Naive thymus-derived CD4-positive, alpha-beta T cell (primary cell): Measurements from ENCODE around the gene GNAO1. TPM values are rescaled to one million over a fixed set of nuclear protein-coding genes. Genes with fewer than 3 reads are reported as not detected.

Source experiments
- ATAC-seq: fragments of 150-1000 bp; cut with Tn5 transposase; 2 replicates; pipeline ENCODE4 v1.10.0; 2021; ENCODE audit warnings: mild to moderate bottlenecking, moderate library complexity
- CTCF ChIA-PET: fragments of 350-600 bp; sonication (Branson Sonifier 250); formaldehyde crosslinking; loops from one replicate; lab custom pipeline; 2021; ENCODE audit warnings: antibody characterized with exemption; lab: Charles Lee
- POLR2A ChIA-PET: fragments of 350-600 bp; sonication (Branson Sonifier 250); formaldehyde crosslinking; loops from one replicate; lab custom pipeline; 2021; ENCODE audit warnings: antibody characterized with exemption, inconsistent platforms; lab: Charles Lee
- DNase-seq, 9 donors: peaks; one replicate each; pipeline versions ENCODE4 v3.0.0 to v3.0.0-alpha.2; 2020 to 2022; ENCODE audit warnings: mixed read lengths in 1 of 9
- H3K27ac ChIP-seq: one replicate; pipeline ENCODE4 v1.7.0; 2013; ENCODE audit warnings: mild to moderate bottlenecking, low read depth, low read length, moderate library complexity
- H3K27me3 ChIP-seq, 2 donors: one replicate each; pipeline ENCODE4 v1.7.0; 2013; ENCODE audit warnings: low read length in 2 of 2, mild to moderate bottlenecking in 2 of 2, moderate library complexity in 2 of 2; ENCODE audit not compliant: control insufficient read depth in 2 of 2, insufficient read depth in 2 of 2
- H3K36me3 ChIP-seq, 3 experiments: 1 replicate in 2 of 3; 2 replicates in 1 of 3; pipeline ENCODE4 v1.7.0; 2013; ENCODE audit warnings: low read length in 3 of 3, mild to moderate bottlenecking in 3 of 3, moderate library complexity in 1 of 3; ENCODE audit not compliant: insufficient read depth in 3 of 3, control insufficient read depth in 2 of 3
- H3K4me1 ChIP-seq, 2 donors: one replicate each; pipeline ENCODE4 v1.7.0; 2013; ENCODE audit warnings: low read length in 2 of 2, mild to moderate bottlenecking in 2 of 2, moderate library complexity in 1 of 2; ENCODE audit not compliant: control insufficient read depth in 2 of 2, insufficient read depth in 2 of 2
- H3K4me3 ChIP-seq: 2 replicates; pipeline ENCODE4 v1.7.0; 2013; ENCODE audit warnings: mild to moderate bottlenecking, low read length
- H3K9me3 ChIP-seq, 3 experiments: 1 replicate in 2 of 3; 2 replicates in 1 of 3; pipeline ENCODE4 v1.7.0; 2013; ENCODE audit warnings: low read length in 3 of 3; ENCODE audit not compliant: control insufficient read depth in 2 of 3
- H3K27ac Mint-ChIP-seq, 9 donors: one replicate each; pipeline ENCODE4 v1.8.0; 2020 to 2022; ENCODE audit warnings: mixed read lengths in 9 of 9, mild to moderate bottlenecking in 8 of 9, moderate library complexity in 5 of 9, inconsistent platforms in 2 of 9
- H3K27me3 Mint-ChIP-seq, 5 donors: one replicate each; pipeline ENCODE4 v1.8.0; 2021 to 2022; ENCODE audit warnings: mixed read lengths in 5 of 5, mild to moderate bottlenecking in 1 of 5
- H3K36me3 Mint-ChIP-seq, 5 donors: one replicate each; pipeline ENCODE4 v1.8.0; 2020 to 2022; ENCODE audit warnings: mixed read lengths in 5 of 5, mild to moderate bottlenecking in 3 of 5, inconsistent platforms in 1 of 5
- H3K4me1 Mint-ChIP-seq, 7 donors: one replicate each; pipeline ENCODE4 v1.8.0; 2020 to 2022; ENCODE audit warnings: mixed read lengths in 7 of 7, mild to moderate bottlenecking in 3 of 7, inconsistent platforms in 1 of 7
- H3K4me3 Mint-ChIP-seq, 10 donors: one replicate each; pipeline ENCODE4 v1.8.0; 2020 to 2022; ENCODE audit warnings: mild to moderate bottlenecking in 10 of 10, mixed read lengths in 10 of 10, moderate library complexity in 6 of 10, inconsistent platforms in 2 of 10
- H3K9me3 Mint-ChIP-seq, 11 donors: one replicate each; pipeline ENCODE4 v1.8.0; 2020 to 2022; ENCODE audit warnings: mixed read lengths in 11 of 11, mild to moderate bottlenecking in 4 of 11, inconsistent platforms in 1 of 11, moderate library complexity in 1 of 11
- intact Hi-C, 2 donors: fragments of 100-400 bp; cut with micrococcal nuclease; formaldehyde crosslinking; loops; one replicate each; pipeline ENCODE4 v1.15.1; 2023
- polyA plus RNA-seq, 2 donors: library from polyadenylated mRNA; unstranded; fragments of 300-500 nt; fragmentation: Illumina TruSeq; gene quantifications; one replicate each; pipeline ENCODE4 v1.2.3, GENCODE V29; 2021
- total RNA-seq, 6 experiments: library from RNA in 5 of 6; stranded (reverse) in 5 of 6; gene quantifications; 1 replicate in 5 of 6; 2 replicates in 1 of 6; pipeline ENCODE4 v1.2.3 and lab custom pipeline; 2021 to 2026

Gene GNAO1
- total and polyA plus RNA-seq, 7 experiments from 2014 or later = 0.43 to 5.4 (median 0.80) TPM; not detected in 2

- Mint-ChIP-seq H3K27ac (no peak overlapping the region), H3K4me1 (peaks cover 0 to 14% (median 0%) of the 10 kb centered on the region in 7 donors), H3K4me3 (no peak overlapping the region), H3K9me3 (no peaks in the 10 kb centered on the region), H3K27me3 (peaks cover 0 to 9% (median 4%) of the 10 kb centered on the region in 5 donors), H3K36me3 (no peaks in the 10 kb centered on the region)
- ChIA-PET CTCF (interaction anchor here (0.6 to 2.9 kb wide), 8 partner anchors 10 to 854 kb away, joined by 3 to 22 read pairs (median 5); no protein-coding TSS in a partner anchor), POLR2A (no interaction called here)
- Histone ChIP-seq H3K36me3 (no peaks in the 10 kb centered on the region), H3K9me3 (no peaks in the 10 kb centered on the region), H3K27ac (no peak overlapping the region), H3K4me3 (no peak overlapping the region), H3K27me3 (no peaks in the 10 kb centered on the region), H3K4me1 (peaks cover 0 to 7% of the 10 kb centered on the region in 2 donors)
- intact Hi-C loops = loop anchor here (1.0 to 5.0 kb wide), 6 partner anchors 38 to 853 kb away; no protein-coding TSS in a partner anchor
- ATAC-seq = no peak
- DNase-seq = no peak
Measured at GRCh38 chr16:56318827-56319140, 127.5 kb downstream of the GNAO1 start.

GRCh38 chr16:56319376-56319775 is 128.1 kb downstream of the GNAO1 start:
- no peak overlapping the region for H3K27ac ChIP-seq
- Mint-ChIP-seq H3K27me3 (peaks cover 0 to 9% (median 4%) of the 10 kb centered on the region in 5 donors), H3K4me3 (no peak overlapping the region), H3K27ac (no peak overlapping the region), H3K36me3 (no peaks in the 10 kb centered on the region), H3K4me1 (peaks cover 0 to 14% (median 0%) of the 10 kb centered on the region in 7 donors), H3K9me3 (no peaks in the 10 kb centered on the region)
- H3K27me3 ChIP-seq = no peaks in the 10 kb centered on the region
- H3K4me3 ChIP-seq = no peak overlapping the region
- no peaks in the 10 kb centered on the region for H3K36me3 ChIP-seq
- ATAC-seq (no peak), DNase-seq (no peak)
- ChIA-PET POLR2A (no interaction called here), CTCF (interaction anchor here (1.6 to 2.9 kb wide), 2 partner anchors 11 to 375 kb away, joined by 6 to 22 read pairs; no protein-coding TSS in a partner anchor)
- intact Hi-C loops = loop anchor here in 1 of 2 donors (2.0 to 5.0 kb wide), 2 partner anchors 37 to 477 kb away; no protein-coding TSS in a partner anchor
- H3K9me3 ChIP-seq = no peaks in the 10 kb centered on the region
- peaks cover 0 to 7% of the 10 kb centered on the region in 2 donors for H3K4me1 ChIP-seq

- Histone ChIP-seq H3K4me1 (peaks cover 0 to 7% of the 10 kb centered on the region in 2 donors), H3K36me3 (no peaks in the 10 kb centered on the region), H3K4me3 (no peak overlapping the region), H3K27ac (no peak overlapping the region), H3K9me3 (no peaks in the 10 kb centered on the region), H3K27me3 (no peaks in the 10 kb centered on the region)
- peak overlapping the region in 1 of 9 donors; percentile 33 for H3K27ac Mint-ChIP-seq
- DNase-seq = no peak
- ATAC-seq = no peak
- H3K36me3 Mint-ChIP-seq = no peaks in the 10 kb centered on the region
- H3K27me3 Mint-ChIP-seq = peaks cover 0 to 9% (median 4%) of the 10 kb centered on the region in 5 donors
- ChIA-PET CTCF (interaction anchor here (0.7 kb wide), 2 partner anchors 16 to 72 kb away, joined by 3 read pairs; no protein-coding TSS in a partner anchor), POLR2A (no interaction called here)
- H3K9me3 Mint-ChIP-seq = no peaks in the 10 kb centered on the region
- intact Hi-C loops = no loop called here
- H3K4me3 Mint-ChIP-seq = peak overlapping the region in 1 of 10 donors; percentile 38
- H3K4me1 Mint-ChIP-seq = peaks cover 0 to 14% (median 0%) of the 10 kb centered on the region in 7 donors
Measured at GRCh38 chr16:56320056-56320455, 128.8 kb downstream of the GNAO1 start.

GRCh38 chr16:56320811-56321558 is 129.7 kb downstream of the GNAO1 start:
- intact Hi-C loops = no loop called here
- Mint-ChIP-seq H3K9me3 (no peaks in the 10 kb centered on the region), H3K4me3 (no peak overlapping the region), H3K36me3 (no peaks in the 10 kb centered on the region), H3K4me1 (peaks cover 0 to 14% (median 1%) of the 10 kb centered on the region in 7 donors), H3K27me3 (peaks cover 0 to 9% (median 4%) of the 10 kb centered on the region in 5 donors), H3K27ac (peak overlapping the region in 1 of 9 donors; percentile 13)
- DNase-seq (no peak), ATAC-seq (no peak)
- no peaks in the 10 kb centered on the region for H3K27me3 ChIP-seq
- ChIA-PET CTCF (interaction anchor here (0.7 kb wide), 2 partner anchors 17 to 73 kb away, joined by 3 read pairs; no protein-coding TSS in a partner anchor), POLR2A (no interaction called here)
- H3K27ac ChIP-seq = no peak overlapping the region
- H3K4me3 ChIP-seq = no peak overlapping the region
- no peaks in the 10 kb centered on the region for H3K9me3 ChIP-seq
- no peaks in the 10 kb centered on the region for H3K36me3 ChIP-seq
- H3K4me1 ChIP-seq = peaks cover 0 to 7% of the 10 kb centered on the region in 2 donors

- Histone ChIP-seq H3K4me1 (peaks cover 0 to 7% of the 10 kb centered on the region in 2 donors), H3K27me3 (no peaks in the 10 kb centered on the region), H3K4me3 (no peak overlapping the region), H3K9me3 (no peaks in the 10 kb centered on the region), H3K27ac (no peak overlapping the region), H3K36me3 (no peaks in the 10 kb centered on the region)
- CTCF ChIA-PET = no interaction called here
- Mint-ChIP-seq H3K4me1 (peaks cover 0 to 14% (median 2%) of the 10 kb centered on the region in 7 donors), H3K27ac (no peak overlapping the region), H3K36me3 (no peaks in the 10 kb centered on the region), H3K27me3 (peaks cover 0 to 9% (median 4%) of the 10 kb centered on the region in 5 donors), H3K9me3 (no peaks in the 10 kb centered on the region), H3K4me3 (no peak overlapping the region)
- ATAC-seq (no peak), DNase-seq (no peak)
- POLR2A ChIA-PET = no interaction called here
- intact Hi-C loops = no loop called here
Measured at GRCh38 chr16:56321571-56321970, 130.3 kb downstream of the GNAO1 start.

GRCh38 chr16:56324406-56324805 is 133.1 kb downstream of the GNAO1 start:
- H3K36me3 Mint-ChIP-seq = no peaks in the 10 kb centered on the region
- ChIA-PET POLR2A (no interaction called here), CTCF (interaction anchor here (1.0 kb wide), 1 partner anchor 9 kb away, joined by 5 read pairs; no protein-coding TSS in a partner anchor)
- ATAC-seq (no peak), DNase-seq (no peak)
- H3K9me3 Mint-ChIP-seq = no peaks in the 10 kb centered on the region
- H3K27ac ChIP-seq = no peak overlapping the region
- no peaks in the 10 kb centered on the region for H3K27me3 ChIP-seq
- intact Hi-C loops = no loop called here
- H3K27ac Mint-ChIP-seq = no peak overlapping the region
- no peaks in the 10 kb centered on the region for H3K36me3 ChIP-seq
- no peak overlapping the region for H3K4me3 ChIP-seq
- H3K9me3 ChIP-seq = no peaks in the 10 kb centered on the region
- peaks cover 0 to 4% (median 0%) of the 10 kb centered on the region in 7 donors for H3K4me1 Mint-ChIP-seq
- peaks cover 0 to 5% (median 0%) of the 10 kb centered on the region in 5 donors for H3K27me3 Mint-ChIP-seq
- H3K4me1 ChIP-seq = no peaks in the 10 kb centered on the region
- no peak overlapping the region for H3K4me3 Mint-ChIP-seq
